PFSK-1 (cell line): ENCODE results near the gene PARP2.

Experiments used
- FOXP2 ChIP-seq: optimal IDR thresholded peaks from 2 replicates; pipeline ENCODE3; 2011; ENCODE audit warnings: borderline replicate concordance, control low read depth, inconsistent platforms; ENCODE audit not compliant: insufficient read depth; ENCODE audit errors: extremely low read length, extremely low read depth
- POLR2AphosphoS5 ChIP-seq: IDR thresholded peaks from 2 replicates; pipeline ENCODE4 v1.6.1; 2012; ENCODE audit warnings: low read depth, mild to moderate bottlenecking, control low read depth, low read length, moderate library complexity
- TAF1 ChIP-seq: IDR thresholded peaks from 2 replicates; pipeline ENCODE4 v1.6.1; 2012; ENCODE audit warnings: low read length, control low read depth, borderline replicate concordance; ENCODE audit not compliant: insufficient read depth

DNA sequence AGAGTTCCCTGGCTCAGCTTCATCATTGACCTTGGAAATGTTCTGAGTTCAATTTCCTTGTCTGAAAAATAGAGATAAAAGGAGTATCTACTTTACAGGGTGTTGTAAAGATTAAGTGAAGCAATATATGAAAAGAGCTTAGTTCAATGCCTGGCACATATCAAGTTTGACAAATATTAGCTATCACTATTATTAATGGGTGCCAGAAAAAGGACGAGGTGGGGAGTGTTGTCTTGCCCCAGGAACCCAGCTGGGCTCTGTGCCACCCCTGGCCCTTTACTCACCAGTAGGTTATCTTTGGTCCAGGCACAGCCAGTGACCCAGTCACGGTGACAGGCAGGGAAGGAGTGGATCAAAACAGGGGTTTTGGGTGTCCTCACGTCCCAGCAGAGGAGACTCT lies 32.0 kb downstream of the PARP2 start:
- TF ChIP-seq POLR2AphosphoS5, result no peak
- TF ChIP-seq TAF1, result no peak
- TF ChIP-seq FOXP2, result no peak
